ENCODE measurements around the gene KBTBD8. TPM values are rescaled to one million over a fixed set of nuclear protein-coding genes. Genes with fewer than 3 reads are reported as not detected.

The KBTBD8 gene
- total RNA-seq, 6 experiments from 2014 or later, result 0.50 to 2.2 (median 1.2) TPM

DNA sequence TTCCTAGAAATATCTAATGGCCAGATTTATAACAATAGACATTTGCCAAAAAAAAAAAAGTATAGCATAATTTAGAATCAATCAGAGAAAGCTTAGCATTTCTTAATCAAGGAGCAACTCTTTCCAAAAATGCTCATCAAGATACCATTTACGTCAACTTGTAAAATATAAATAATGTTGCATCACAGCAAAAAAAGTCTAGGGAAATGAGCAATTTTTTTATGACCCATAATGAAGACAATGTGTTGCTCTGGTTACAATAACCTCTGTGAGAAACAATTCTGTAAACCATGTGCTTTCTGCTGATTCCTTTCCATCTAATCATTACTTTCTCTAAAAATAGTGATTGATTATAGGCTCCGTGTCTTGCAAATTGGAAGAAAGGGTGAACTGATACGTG lies 36.3 kb downstream of the KBTBD8 start:
- no peaks in the 10 kb centered on the region for H3K4me1 ChIP-seq
- TF ChIP-seq POLR2A (IDR thresholded peaks at IDR 0.05), result no peak
- TF ChIP-seq CTCF (IDR thresholded peaks at IDR 0.05), result no peak
- WGBS (ENCODE audit: insufficient coverage, low coverage, low lambda C conversion rate, missing lambda C conversion rate), result 69% methylated on average over 3 of the region's 3 CpGs

DNA sequence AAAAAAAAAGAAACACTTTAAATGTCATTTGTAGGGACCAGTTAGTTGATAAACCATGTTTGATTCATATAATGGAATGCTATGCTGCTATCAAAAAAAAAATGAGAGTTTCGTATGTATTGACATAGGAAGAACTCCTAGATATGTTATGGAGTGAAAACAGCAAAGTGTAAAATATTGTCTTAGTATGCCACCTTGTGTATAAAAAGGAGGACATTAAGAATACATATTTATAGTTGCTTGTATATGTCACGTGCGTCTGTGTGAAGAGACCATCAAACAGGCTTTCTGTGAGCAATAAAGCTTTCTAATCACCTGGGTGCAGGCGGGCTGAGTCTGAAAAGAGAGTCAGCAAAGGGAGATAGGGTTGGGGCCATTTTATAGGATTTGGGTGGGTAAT lies 39.5 kb downstream of the KBTBD8 start:
- no peaks in the 10 kb centered on the region for H3K27me3 ChIP-seq
- WGBS (ENCODE audit: insufficient coverage, low coverage, low lambda C conversion rate, missing lambda C conversion rate), result 42% methylated on average over 4 of the region's 4 CpGs
- intact Hi-C loops (cut with DNase I), result no loop called here
- no peak for DNase-seq
- H3K27ac ChIP-seq, result no peak overlapping the region
- TF ChIP-seq CTCF (IDR thresholded peaks at IDR 0.05) (peak in 2 of 4 donors; percentile 5 to 6), POLR2A (IDR thresholded peaks at IDR 0.05) (no peak)
- no peak overlapping the region for H3K4me3 ChIP-seq
- H3K4me1 ChIP-seq, result no peaks in the 10 kb centered on the region
- no peaks in the 10 kb centered on the region for H3K9me3 ChIP-seq
- no peaks in the 10 kb centered on the region for H3K36me3 ChIP-seq
- ATAC-seq, result no peak

More for the DNA sequence above, 36.3 kb downstream of the KBTBD8 start:
- no peaks in the 10 kb centered on the region for H3K27me3 ChIP-seq
- H3K9me3 ChIP-seq, result no peaks in the 10 kb centered on the region
- no peaks in the 10 kb centered on the region for H3K36me3 ChIP-seq
- no peak overlapping the region for H3K4me3 ChIP-seq
- ATAC-seq, result no peak
- intact Hi-C loops (cut with DNase I), result no loop called here
- no peak for DNase-seq
- H3K27ac ChIP-seq, result no peak overlapping the region

- no peaks in the 10 kb centered on the region for H3K36me3 ChIP-seq
- H3K4me1 ChIP-seq, result no peaks in the 10 kb centered on the region
- H3K4me3 ChIP-seq, result no peak overlapping the region
- no peak for DNase-seq
- intact Hi-C loops (cut with DNase I), result no loop called here
- no peaks in the 10 kb centered on the region for H3K27me3 ChIP-seq
- no peak for TF ChIP-seq POLR2A (IDR thresholded peaks at IDR 0.05)
- no peak for TF ChIP-seq CTCF (IDR thresholded peaks at IDR 0.05)
- no peaks in the 10 kb centered on the region for H3K9me3 ChIP-seq
- H3K27ac ChIP-seq, result no peak overlapping the region
- WGBS (ENCODE audit: insufficient coverage, low coverage, low lambda C conversion rate, missing lambda C conversion rate), result 27% methylated on average over 1 of the region's 1 CpG
- peak in 1 of 4 donors; percentile 67 for ATAC-seq
Observed at GRCh38 chr3:67044295-67044694, 46.2 kb downstream of the KBTBD8 start.

DNA sequence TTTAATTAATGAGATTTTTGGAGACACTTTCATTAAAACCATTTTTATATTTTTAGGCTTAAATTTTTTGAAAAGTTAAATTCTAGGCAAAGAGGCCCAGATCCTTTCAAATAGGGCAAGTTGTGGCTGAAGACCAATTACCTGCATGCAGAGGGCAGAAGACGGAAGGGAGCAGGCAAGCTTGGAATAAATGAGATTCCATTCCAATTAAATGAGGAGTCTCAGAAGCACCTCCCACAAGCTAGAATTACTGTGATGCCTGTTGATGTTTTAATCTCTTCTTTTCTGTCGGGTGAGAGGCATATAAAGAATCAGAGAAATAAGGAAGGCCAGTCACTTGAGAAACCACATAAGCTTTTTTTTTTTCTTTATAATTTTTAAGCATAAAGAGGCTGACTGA lies 46.8 kb downstream of the KBTBD8 start:
- H3K9me3 ChIP-seq, result no peaks in the 10 kb centered on the region
- no peaks in the 10 kb centered on the region for H3K4me1 ChIP-seq
- intact Hi-C loops (cut with DNase I), result no loop called here
- no peak for TF ChIP-seq POLR2A (IDR thresholded peaks at IDR 0.05)
- no peak for TF ChIP-seq CTCF (IDR thresholded peaks at IDR 0.05)
- H3K27me3 ChIP-seq, result no peaks in the 10 kb centered on the region
- H3K36me3 ChIP-seq, result no peaks in the 10 kb centered on the region
- ATAC-seq (no peak), DNase-seq (no peak)
- WGBS (ENCODE audit: insufficient coverage, low coverage, low lambda C conversion rate, missing lambda C conversion rate), result 57% methylated on average over 2 of the region's 2 CpGs
- no peak overlapping the region for H3K27ac ChIP-seq
- no peak overlapping the region for H3K4me3 ChIP-seq
